WERI-Rb-1 (cell line): ENCODE results near the gene ACADSB.

Source experiments
- DNase-seq: peaks from one replicate; pipeline ENCODE4 v3.0.0-alpha.2; 2020
- H3K27ac ChIP-seq: fragments of 250-450 bp; sonication (Bioruptor Pico); 2 replicates; pipeline ENCODE4 v1.5.1; 2020; ENCODE audit warnings: mild to moderate bottlenecking, moderate library complexity
- H3K27me3 ChIP-seq: fragments of 250-450 bp; sonication (Bioruptor Pico); 2 replicates; pipeline ENCODE4 v1.5.1; 2021; ENCODE audit warnings: mild to moderate bottlenecking, low read depth, moderate library complexity; ENCODE audit not compliant: insufficient read depth, severe bottlenecking
- H3K36me3 ChIP-seq: fragments of 250-450 bp; sonication (Bioruptor Pico); 2 replicates; pipeline ENCODE4 v1.5.1; 2020; ENCODE audit warnings: mild to moderate bottlenecking, moderate library complexity
- H3K4me3 ChIP-seq: 2 replicates; pipeline ENCODE4 v1.5.1; 2011; ENCODE audit warnings: low read depth, mild to moderate bottlenecking, control low read depth, low read length
- H3K9me3 ChIP-seq: fragments of 250-450 bp; sonication (Bioruptor Pico); 2 replicates; pipeline ENCODE4 v1.5.1; 2021; ENCODE audit warnings: mild to moderate bottlenecking, moderate library complexity; ENCODE audit not compliant: severe bottlenecking
- TF ChIP-seq, protein P1 (sequence below): IDR thresholded peaks from 2 replicates; pipeline ENCODE4 v1.5.1; 2011; ENCODE audit warnings: low read depth, mild to moderate bottlenecking, control low read depth, inconsistent platforms, low read length

Gene ACADSB

DNA sequence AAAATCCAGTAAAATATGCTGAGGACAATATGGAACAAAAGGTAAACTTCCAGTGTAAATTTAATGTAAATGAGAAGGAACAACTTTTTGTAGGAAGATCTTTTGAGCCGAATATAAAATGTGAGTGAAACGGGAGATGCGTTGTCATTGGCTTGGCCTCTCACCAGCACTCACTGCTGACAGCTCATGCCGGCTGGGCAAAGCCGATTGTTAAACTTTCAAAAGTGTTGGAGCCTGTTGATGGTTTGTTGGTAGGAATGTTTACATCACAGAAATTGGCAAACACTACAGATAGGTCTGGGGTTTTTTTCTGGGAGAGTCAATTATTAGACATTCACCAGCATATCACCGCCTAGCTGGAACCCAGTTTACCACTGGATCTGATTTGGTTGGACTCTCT lies 22.5 kb upstream of the ACADSB start:
- H3K4me3 ChIP-seq = no peak overlapping the region
- no peak for DNase-seq
- H3K9me3 ChIP-seq = no peaks in the 10 kb centered on the region
- TF ChIP-seq, protein P1, sequence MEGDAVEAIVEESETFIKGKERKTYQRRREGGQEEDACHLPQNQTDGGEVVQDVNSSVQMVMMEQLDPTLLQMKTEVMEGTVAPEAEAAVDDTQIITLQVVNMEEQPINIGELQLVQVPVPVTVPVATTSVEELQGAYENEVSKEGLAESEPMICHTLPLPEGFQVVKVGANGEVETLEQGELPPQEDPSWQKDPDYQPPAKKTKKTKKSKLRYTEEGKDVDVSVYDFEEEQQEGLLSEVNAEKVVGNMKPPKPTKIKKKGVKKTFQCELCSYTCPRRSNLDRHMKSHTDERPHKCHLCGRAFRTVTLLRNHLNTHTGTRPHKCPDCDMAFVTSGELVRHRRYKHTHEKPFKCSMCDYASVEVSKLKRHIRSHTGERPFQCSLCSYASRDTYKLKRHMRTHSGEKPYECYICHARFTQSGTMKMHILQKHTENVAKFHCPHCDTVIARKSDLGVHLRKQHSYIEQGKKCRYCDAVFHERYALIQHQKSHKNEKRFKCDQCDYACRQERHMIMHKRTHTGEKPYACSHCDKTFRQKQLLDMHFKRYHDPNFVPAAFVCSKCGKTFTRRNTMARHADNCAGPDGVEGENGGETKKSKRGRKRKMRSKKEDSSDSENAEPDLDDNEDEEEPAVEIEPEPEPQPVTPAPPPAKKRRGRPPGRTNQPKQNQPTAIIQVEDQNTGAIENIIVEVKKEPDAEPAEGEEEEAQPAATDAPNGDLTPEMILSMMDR = no peak
- H3K27ac ChIP-seq = no peak overlapping the region
- H3K27me3 ChIP-seq = no peaks in the 10 kb centered on the region
- H3K36me3 ChIP-seq = peaks cover 3% of the 10 kb centered on the region

DNA sequence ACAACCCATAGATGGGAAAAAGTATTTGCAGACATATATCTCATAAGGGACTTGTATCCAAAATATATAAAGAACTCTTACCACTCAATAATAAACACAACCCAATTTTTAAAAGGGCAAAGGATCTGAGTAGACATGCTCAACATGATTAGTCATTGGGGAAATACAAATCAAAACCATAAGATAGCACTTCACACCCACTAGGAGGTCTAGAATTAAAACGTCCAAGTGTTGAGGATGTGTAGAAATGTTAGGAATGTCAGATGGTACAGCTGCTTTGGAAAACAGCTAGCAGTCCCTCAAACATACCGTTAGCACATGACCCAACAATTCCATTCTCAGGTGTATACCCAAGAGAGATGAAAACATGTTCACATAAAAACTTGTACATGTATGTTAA lies 20.3 kb upstream of the ACADSB start:
- no peaks in the 10 kb centered on the region for H3K9me3 ChIP-seq
- no peak overlapping the region for H3K4me3 ChIP-seq
- H3K36me3 ChIP-seq = peaks cover 7% of the 10 kb centered on the region
- H3K27ac ChIP-seq = no peak overlapping the region
- DNase-seq = no peak
- H3K27me3 ChIP-seq = no peaks in the 10 kb centered on the region
- TF ChIP-seq, protein P1 = no peak

DNA sequence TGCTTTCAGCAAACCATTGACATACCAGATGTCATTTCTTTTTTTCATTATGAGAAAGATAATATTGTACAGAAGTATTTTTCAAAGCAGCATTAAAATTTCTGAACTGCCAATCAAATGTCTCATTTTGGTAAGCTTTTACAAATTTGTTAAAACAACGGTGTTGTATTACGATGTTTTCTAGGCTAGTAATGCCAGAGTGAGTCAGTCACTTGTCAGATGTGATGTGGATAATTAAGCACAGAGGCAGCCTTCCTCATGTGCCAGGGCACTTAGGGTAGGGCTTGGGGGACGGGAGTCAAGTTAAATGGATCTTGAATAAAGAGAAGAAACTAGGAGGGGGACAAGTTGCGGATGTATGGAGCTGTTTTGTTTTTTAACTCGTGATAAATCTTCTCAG lies 18.5 kb upstream of the ACADSB start:
- Histone ChIP-seq H3K9me3 (no peaks in the 10 kb centered on the region), H3K4me3 (no peak overlapping the region), H3K27me3 (no peaks in the 10 kb centered on the region), H3K36me3 (peaks cover 16% of the 10 kb centered on the region), H3K27ac (no peak overlapping the region)
- TF ChIP-seq, protein P1 = no peak
- no peak for DNase-seq

DNA sequence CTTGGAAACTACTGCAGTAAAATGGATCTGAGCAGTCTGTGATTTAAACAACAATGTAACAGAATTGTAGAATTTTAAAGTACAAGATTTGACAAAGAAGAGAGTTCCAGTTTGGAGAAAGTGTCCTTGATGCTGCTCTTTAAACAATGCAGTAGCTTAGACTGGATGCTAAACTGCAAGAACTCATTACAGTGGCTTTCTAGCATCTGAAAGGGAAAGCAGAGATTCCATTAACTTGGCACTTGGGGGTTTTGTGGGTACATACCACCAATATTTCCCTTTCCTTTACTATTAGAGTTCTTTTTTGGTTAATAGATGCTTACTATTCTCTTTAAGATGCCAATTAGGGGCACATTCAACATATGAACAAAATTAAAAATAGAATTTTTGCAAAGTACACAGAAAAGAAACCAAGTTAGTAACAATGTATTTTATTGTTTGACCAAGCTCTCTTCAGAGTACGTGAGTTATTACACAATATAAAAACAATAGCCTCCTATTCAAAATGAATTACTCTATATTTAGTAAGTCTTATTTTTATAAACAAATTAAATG lies 16.7 kb upstream of the ACADSB start:
- no peak for DNase-seq
- TF ChIP-seq, protein P1 = no peak
- no peaks in the 10 kb centered on the region for H3K9me3 ChIP-seq
- H3K27ac ChIP-seq = no peak overlapping the region
- H3K36me3 ChIP-seq = peaks cover 16% of the 10 kb centered on the region
- H3K4me3 ChIP-seq = no peak overlapping the region
- no peaks in the 10 kb centered on the region for H3K27me3 ChIP-seq

DNA sequence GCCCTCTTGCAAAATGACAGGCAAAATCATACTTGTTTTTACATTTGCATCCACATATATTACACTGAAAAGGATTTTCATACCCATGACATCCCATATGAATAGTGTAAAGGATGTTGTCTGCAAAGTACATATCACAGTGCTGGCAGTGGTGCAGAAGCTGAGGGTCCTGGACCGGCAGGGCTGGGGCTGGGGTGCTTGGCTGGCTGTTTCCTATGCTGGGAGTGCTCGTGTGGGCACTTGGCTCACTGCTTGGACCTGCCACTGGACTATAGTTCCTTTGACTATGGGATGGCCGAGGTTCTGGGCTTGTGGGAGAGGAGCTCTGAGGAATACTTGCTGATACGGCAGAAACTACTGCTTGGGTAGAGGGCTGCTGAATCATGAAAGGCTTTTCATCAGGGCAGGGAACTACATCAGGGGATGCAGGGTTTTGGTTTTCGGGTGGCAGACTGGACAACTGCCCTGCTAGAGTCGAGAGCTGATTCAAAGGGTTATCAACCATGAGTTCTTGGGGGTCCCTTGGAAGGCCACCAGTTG lies 14.9 kb upstream of the ACADSB start:
- DNase-seq = no peak
- H3K9me3 ChIP-seq = no peaks in the 10 kb centered on the region
- TF ChIP-seq, protein P1 = no peak
- no peak overlapping the region for H3K27ac ChIP-seq
- H3K36me3 ChIP-seq = peaks cover 25% of the 10 kb centered on the region
- H3K4me3 ChIP-seq = no peak overlapping the region
- no peaks in the 10 kb centered on the region for H3K27me3 ChIP-seq

GRCh38 chr10:122995936-122996335 lies 12.9 kb upstream of the ACADSB start:
- peaks cover 25% of the 10 kb centered on the region for H3K36me3 ChIP-seq
- no peak overlapping the region for H3K4me3 ChIP-seq
- TF ChIP-seq, protein P1 = no peak
- H3K9me3 ChIP-seq = no peaks in the 10 kb centered on the region
- no peak for DNase-seq
- no peak overlapping the region for H3K27ac ChIP-seq
- no peaks in the 10 kb centered on the region for H3K27me3 ChIP-seq
